Esophagus (tissue), 2 donors: ENCODE results near the gene TSPAN4. TPM values are rescaled to one million over a fixed set of nuclear protein-coding genes. Genes with fewer than 3 reads are reported as not detected.
A peak's percentile ranks its signal among the peaks of the same experiment; 100 is the strongest.

ENCODE experiments used
- H3K27ac ChIP-seq, 2 donors: one replicate each; pipeline ENCODE4 v1.5.1; 2013; ENCODE audit warnings: low read depth in 2 of 2, mild to moderate bottlenecking in 2 of 2, inconsistent platforms in 1 of 2, low read length in 1 of 2, moderate library complexity in 1 of 2
- H3K27me3 ChIP-seq, 2 donors: one replicate each; pipeline ENCODE4 v1.6.1; 2013; ENCODE audit warnings: low read length in 2 of 2, control low read depth in 1 of 2, mild to moderate bottlenecking in 1 of 2; ENCODE audit not compliant: insufficient read depth in 2 of 2, control insufficient read depth in 1 of 2
- H3K36me3 ChIP-seq, 2 donors: one replicate each; pipeline ENCODE4 v1.6.1; 2013; ENCODE audit warnings: low read length in 1 of 2; ENCODE audit not compliant: control insufficient read depth in 2 of 2, insufficient read depth in 2 of 2
- H3K4me1 ChIP-seq, 2 donors: one replicate each; pipeline ENCODE4 v1.6.1; 2013; ENCODE audit warnings: low read length in 1 of 2; ENCODE audit not compliant: control insufficient read depth in 2 of 2, insufficient read depth in 2 of 2
- H3K4me3 ChIP-seq, 2 donors: one replicate each; pipeline ENCODE4 v1.5.1; 2013; ENCODE audit warnings: low read length in 2 of 2, mild to moderate bottlenecking in 2 of 2, low read depth in 1 of 2, moderate library complexity in 1 of 2
- H3K9me3 ChIP-seq, 2 donors: one replicate each; pipeline ENCODE4 v1.6.1; 2013; ENCODE audit warnings: mild to moderate bottlenecking in 2 of 2, low read depth in 1 of 2, low read length in 1 of 2, moderate library complexity in 1 of 2; ENCODE audit not compliant: control insufficient read depth in 2 of 2, insufficient read depth in 1 of 2
- WGBS, 2 donors: extraction: QIAGEN DNeasy Blood & Tissue Kit; methylation state at CpG; one replicate each; pipeline ENCODE4 v1.1.7; 2013; 5-methylcytosine and 5-hydroxymethylcytosine counted together
- polyA plus RNA-seq, 2 donors: library from polyadenylated mRNA; stranded (reverse); fragments of 200-250 nt; gene quantifications; one replicate each; pipeline ENCODE4 v1.2.3, GENCODE V29; 2013
- donor health status: healthy with polysubstance abuse.
- donor health status: Bipolar disorder and iron deficiency.

The TSPAN4 gene
- polyA plus RNA-seq, 2 donors = 9.8 to 16.8 TPM

GRCh38 chr11:833114-833791 is 9.4 kb upstream of the TSPAN4 start:
- WGBS, 2 donors = 0 to 1% methylated on average over 32 to 55 of the region's 55 CpGs
- H3K27ac ChIP-seq = peak overlapping the region; percentile 85 to 88
- peaks cover 0 to 4% of the 10 kb centered on the region in 2 donors for H3K27me3 ChIP-seq
- H3K4me1 ChIP-seq = peaks cover 23 to 51% of the 10 kb centered on the region in 2 donors
- no peaks in the 10 kb centered on the region for H3K9me3 ChIP-seq
- peaks cover 3 to 18% of the 10 kb centered on the region in 2 donors for H3K36me3 ChIP-seq
- H3K4me3 ChIP-seq = peak overlapping the region; percentile 62 to 66

- 25 to 39% methylated on average over 9 of the region's 9 CpGs for WGBS, 2 donors
- peak overlapping the region; percentile 62 to 66 for H3K4me3 ChIP-seq
- no peaks in the 10 kb centered on the region for H3K9me3 ChIP-seq
- H3K27me3 ChIP-seq = peaks cover 0 to 4% of the 10 kb centered on the region in 2 donors
- peaks cover 3 to 24% of the 10 kb centered on the region in 2 donors for H3K36me3 ChIP-seq
- peaks cover 23 to 45% of the 10 kb centered on the region in 2 donors for H3K4me1 ChIP-seq
- peak overlapping the region; percentile 85 to 88 for H3K27ac ChIP-seq
Measured at GRCh38 chr11:833849-834311, 8.8 kb upstream of the TSPAN4 start.

- 18 to 22% methylated on average over 29 to 31 of the region's 31 CpGs for WGBS, 2 donors
- peak overlapping the region; percentile 78 to 88 for H3K27ac ChIP-seq
- no peaks in the 10 kb centered on the region for H3K9me3 ChIP-seq
- peak overlapping the region in 1 of 2 donors; percentile 16 for H3K4me3 ChIP-seq
- H3K4me1 ChIP-seq = peaks cover 21 to 38% of the 10 kb centered on the region in 2 donors
- H3K27me3 ChIP-seq = peaks cover 0 to 4% of the 10 kb centered on the region in 2 donors
- H3K36me3 ChIP-seq = peaks cover 3 to 29% of the 10 kb centered on the region in 2 donors
Measured at GRCh38 chr11:834371-835316, 8.0 kb upstream of the TSPAN4 start.

- H3K4me1 ChIP-seq = peaks cover 10 to 36% of the 10 kb centered on the region in 2 donors
- H3K4me3 ChIP-seq = no peak overlapping the region
- no peak overlapping the region for H3K27ac ChIP-seq
- WGBS, 2 donors = 88 to 90% methylated on average over 14 of the region's 14 CpGs
- H3K9me3 ChIP-seq = no peaks in the 10 kb centered on the region
- peaks cover 3 to 34% of the 10 kb centered on the region in 2 donors for H3K36me3 ChIP-seq
- no peaks in the 10 kb centered on the region for H3K27me3 ChIP-seq
Measured at GRCh38 chr11:836274-836673, 6.4 kb upstream of the TSPAN4 start.

GRCh38 chr11:836700-837099 is 6.0 kb upstream of the TSPAN4 start:
- Histone ChIP-seq H3K9me3 (no peaks in the 10 kb centered on the region), H3K36me3 (peaks cover 3 to 34% of the 10 kb centered on the region in 2 donors), H3K4me1 (peaks cover 10 to 33% of the 10 kb centered on the region in 2 donors), H3K27me3 (no peaks in the 10 kb centered on the region), H3K27ac (no peak overlapping the region), H3K4me3 (no peak overlapping the region)
- WGBS, 2 donors = 75 to 78% methylated on average over 9 of the region's 9 CpGs

GRCh38 chr11:837189-837989 is 5.3 kb upstream of the TSPAN4 start:
- Histone ChIP-seq H3K4me1 (peaks cover 7 to 26% of the 10 kb centered on the region in 2 donors), H3K4me3 (no peak overlapping the region), H3K27me3 (no peaks in the 10 kb centered on the region), H3K27ac (no peak overlapping the region), H3K9me3 (no peaks in the 10 kb centered on the region), H3K36me3 (peaks cover 3 to 34% of the 10 kb centered on the region in 2 donors)
- WGBS, 2 donors = 82 to 85% methylated on average over 22 of the region's 22 CpGs

GRCh38 chr11:837990-838307 is 4.7 kb upstream of the TSPAN4 start:
- 69 to 72% methylated on average over 8 of the region's 8 CpGs for WGBS, 2 donors
- no peaks in the 10 kb centered on the region for H3K27me3 ChIP-seq
- H3K27ac ChIP-seq = no peak overlapping the region
- H3K9me3 ChIP-seq = no peaks in the 10 kb centered on the region
- H3K4me3 ChIP-seq = no peak overlapping the region
- H3K36me3 ChIP-seq = peaks cover 3 to 34% of the 10 kb centered on the region in 2 donors
- H3K4me1 ChIP-seq = peaks cover 7 to 25% of the 10 kb centered on the region in 2 donors

- peaks cover 3 to 34% of the 10 kb centered on the region in 2 donors for H3K36me3 ChIP-seq
- H3K27ac ChIP-seq = peak overlapping the region in 1 of 2 donors; percentile 34
- H3K9me3 ChIP-seq = no peaks in the 10 kb centered on the region
- no peaks in the 10 kb centered on the region for H3K27me3 ChIP-seq
- H3K4me3 ChIP-seq = no peak overlapping the region
- H3K4me1 ChIP-seq = peaks cover 7 to 30% of the 10 kb centered on the region in 2 donors
- 38 to 42% methylated on average over 17 of the region's 17 CpGs for WGBS, 2 donors
Measured at GRCh38 chr11:838441-839279, 4.0 kb upstream of the TSPAN4 start.
